A549 (cell line): ENCODE data around the gene NOSTRIN. TPM values are rescaled to one million over a fixed set of nuclear protein-coding genes. Genes with fewer than 3 reads are reported as not detected.
"Not testable (repeated sequence)": the region's sequence is repeated elsewhere in the genome, so short reads cannot be mapped to it uniquely, and the experiment has no call there.

Experiments
- ATAC-seq, 2 experiments: fragments of 200-7000 bp in 1 of 2; fragments of >200 bp in 1 of 2; cut with Nextera tagmentation in 1 of 2; cut with Tn5 transposase in 1 of 2; 3 replicates each; pipeline versions ENCODE4 v1.8.0 to v1.9.1; 2018 to 2020; ENCODE audit warnings: mild to moderate bottlenecking in 1 of 2, moderate library complexity in 1 of 2
- CTCF ChIA-PET: fragments of 300-600 bp; sonication (Branson Sonifier 250); formaldehyde crosslinking; extraction: SDS; loops from one replicate; lab custom pipeline; 2021; ENCODE audit warnings: antibody characterized with exemption, inconsistent platforms; lab: Yijun Ruan, JAX
- POLR2A ChIA-PET: fragments of 350-600 bp; formaldehyde crosslinking; extraction: SDS; loops from one replicate; lab custom pipeline; 2021; ENCODE audit warnings: antibody characterized with exemption, inconsistent platforms; lab: Yijun Ruan, JAX
- DNase-seq, 2 experiments: peaks; one replicate each; pipeline versions ENCODE4 v3.0.0 to v3.0.0-alpha.2; 2011 to 2016; ENCODE audit warnings: low read depth in 1 of 2, low spot score in 1 of 2
- FAIRE-seq: peaks from 2 replicates; lab custom pipeline; 2011; peaks lifted over from hg19 to GRCh38; lab: Jason Lieb, UNC
- H3K27ac ChIP-seq, 2 experiments: fragments of >200 bp; sonication (Bioruptor Twin); formaldehyde crosslinking; 3 replicates each; pipeline ENCODE4 v1.5.1; 2016 to 2017
- H3K4me1 ChIP-seq: fragments of >200 bp; sonication (Bioruptor Twin); formaldehyde crosslinking; 3 replicates; pipeline ENCODE4 v1.6.1; 2016
- H3K4me2 ChIP-seq: fragments of >200 bp; sonication (Bioruptor Twin); formaldehyde crosslinking; 3 replicates; pipeline ENCODE4 v1.6.1; 2016
- H3K4me3 ChIP-seq: fragments of >200 bp; sonication (Bioruptor Twin); formaldehyde crosslinking; 3 replicates; pipeline ENCODE4 v1.5.1; 2016
- H3K9me3 ChIP-seq: fragments of >200 bp; sonication (Bioruptor Twin); formaldehyde crosslinking; 3 replicates; pipeline ENCODE4 v1.6.1; 2016
- BHLHE40 ChIP-seq: IDR thresholded peaks from 2 replicates; pipeline ENCODE4 v1.6.1; 2012; ENCODE audit warnings: low read depth, low read length, inconsistent platforms
- CBX2 ChIP-seq: fragments of 200-600 bp; sonication (generic); IDR thresholded peaks from 2 replicates; pipeline ENCODE4 v1.6.1; 2016; ENCODE audit warnings: low read depth, mild to moderate bottlenecking, borderline replicate concordance
- EHMT2 ChIP-seq: fragments of 200-600 bp; sonication (generic); IDR thresholded peaks from 2 replicates; pipeline ENCODE4 v1.6.1; 2016; ENCODE audit warnings: antibody characterized with exemption, low read depth, mild to moderate bottlenecking, moderate library complexity
- FOSB ChIP-seq: fragments of 250-450 bp; sonication (Bioruptor Pico); IDR thresholded peaks from 2 replicates; pipeline ENCODE4 v1.5.0; 2020; ENCODE audit warnings: mild to moderate bottlenecking, moderate library complexity
- HDAC2 ChIP-seq: fragments of 200-600 bp; sonication (generic); IDR thresholded peaks from 2 replicates; pipeline ENCODE4 v1.6.1; 2016
- HOXA7 ChIP-seq: fragments of 250-450 bp; sonication (Bioruptor Pico); IDR thresholded peaks from 2 replicates; pipeline ENCODE4 v1.5.0; 2020; ENCODE audit warnings: mild to moderate bottlenecking, moderate library complexity
- HOXB5 ChIP-seq: fragments of 250-450 bp; sonication (Bioruptor Pico); IDR thresholded peaks from 2 replicates; pipeline ENCODE4 v1.5.0; 2020; ENCODE audit warnings: mild to moderate bottlenecking, moderate library complexity
- JUN ChIP-seq, 2 experiments: fragments of >200 bp; sonication (Bioruptor Twin); formaldehyde crosslinking; IDR thresholded peaks; 2 replicates in 1 of 2; 3 replicates in 1 of 2; pipeline ENCODE4 v1.6.1; 2016 to 2017
- NFE2L2 ChIP-seq: fragments of 150-350 bp; conservative IDR thresholded peaks from 2 replicates; pipeline ENCODE4 v1.6.1; 2014; ENCODE audit warnings: low read length
- PHF8 ChIP-seq: fragments of 200-600 bp; sonication (generic); IDR thresholded peaks from 2 replicates; pipeline ENCODE4 v1.6.1; 2016; ENCODE audit warnings: low read depth, mild to moderate bottlenecking, antibody characterized with exemption, moderate library complexity, borderline replicate concordance
- POLR2A ChIP-seq: IDR thresholded peaks from 2 replicates; pipeline ENCODE4 v1.6.1; 2012; ENCODE audit warnings: mild to moderate bottlenecking, low read length
- RARB ChIP-seq: fragments of 250-450 bp; sonication (Bioruptor Pico); IDR thresholded peaks from 2 replicates; pipeline ENCODE4 v1.8.0; 2021; ENCODE audit warnings: mild to moderate bottlenecking, moderate library complexity
- SREBF2 ChIP-seq: fragments of 450-650 bp; IDR thresholded peaks from 2 replicates; pipeline ENCODE4 v1.6.1; 2014; ENCODE audit warnings: mild to moderate bottlenecking, moderate library complexity
- TFCP2L1 ChIP-seq: fragments of 250-450 bp; sonication (Bioruptor Pico); IDR thresholded peaks from 2 replicates; pipeline ENCODE4 v1.5.0; 2021; ENCODE audit warnings: mild to moderate bottlenecking
- WGBS: methylation state at CpG from one replicate; pipeline ENCODE4 v1.1.6; 2017; ENCODE audit errors: missing lambda C conversion rate; 5-methylcytosine and 5-hydroxymethylcytosine counted together
- polyA plus RNA-seq, 4 experiments: library from polyadenylated mRNA; depleted of rRNA in 3 of 4; stranded (reverse); fragments of >200 nt; fragmentation: RNase III in 1 of 4; extraction: RNeasy Plus Mini Kit Qiagen cat#74134 plus additional on column Dnase treatment in 1 of 4; gene quantifications; 2 replicates in 3 of 4; 3 replicates in 1 of 4; pipeline ENCODE4 v1.2.3, GENCODE V29; 2011 to 2017
- TF ChIP-seq, protein P1 (sequence below): fragments of 250-450 bp; sonication (Bioruptor Pico); IDR thresholded peaks from 2 replicates; pipeline ENCODE4 v1.5.0; 2021; ENCODE audit warnings: mild to moderate bottlenecking, moderate library complexity, borderline replicate concordance
- TF ChIP-seq, protein P2 (sequence below): fragments of 250-450 bp; sonication (Bioruptor Pico); IDR thresholded peaks from 2 replicates; pipeline ENCODE4 v1.5.0; 2020; ENCODE audit warnings: low read depth, mild to moderate bottlenecking, moderate library complexity
- TF ChIP-seq, protein P3 (sequence below): IDR thresholded peaks from 2 replicates; pipeline ENCODE4 v1.6.1; 2012

NOSTRIN gene
- polyA plus RNA-seq, 2 of the 4 experiments (the other 2 are of a cell fraction): 2.5 to 11.7 TPM

DNA sequence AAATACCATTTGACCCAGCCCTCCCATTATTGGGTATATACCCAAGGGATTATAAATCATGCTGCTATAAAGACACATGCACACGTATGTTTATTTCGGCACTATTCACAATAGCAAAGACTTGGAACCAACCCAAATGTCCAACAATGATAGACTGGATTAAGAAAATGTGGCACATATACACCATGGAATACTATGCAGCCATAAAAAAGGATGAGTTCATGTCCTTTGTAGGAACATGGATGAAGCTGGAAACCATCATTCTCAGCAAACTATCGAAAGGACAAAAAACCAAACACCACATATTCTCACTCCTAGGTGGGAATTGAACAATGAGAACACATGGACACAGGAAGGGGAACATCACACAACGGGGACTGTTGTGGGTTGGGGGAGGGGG, 68.4 kb downstream of the NOSTRIN start:
- ATAC-seq, H3K4me3 ChIP-seq, H3K4me1 ChIP-seq, POLR2A ChIA-PET, H3K9me3 ChIP-seq, DNase-seq, CTCF ChIA-PET, H3K27ac ChIP-seq, FAIRE-seq, H3K4me2 ChIP-seq: not testable (repeated sequence)
- WGBS: 79% methylated on average over 4 of the region's 4 CpGs

DNA sequence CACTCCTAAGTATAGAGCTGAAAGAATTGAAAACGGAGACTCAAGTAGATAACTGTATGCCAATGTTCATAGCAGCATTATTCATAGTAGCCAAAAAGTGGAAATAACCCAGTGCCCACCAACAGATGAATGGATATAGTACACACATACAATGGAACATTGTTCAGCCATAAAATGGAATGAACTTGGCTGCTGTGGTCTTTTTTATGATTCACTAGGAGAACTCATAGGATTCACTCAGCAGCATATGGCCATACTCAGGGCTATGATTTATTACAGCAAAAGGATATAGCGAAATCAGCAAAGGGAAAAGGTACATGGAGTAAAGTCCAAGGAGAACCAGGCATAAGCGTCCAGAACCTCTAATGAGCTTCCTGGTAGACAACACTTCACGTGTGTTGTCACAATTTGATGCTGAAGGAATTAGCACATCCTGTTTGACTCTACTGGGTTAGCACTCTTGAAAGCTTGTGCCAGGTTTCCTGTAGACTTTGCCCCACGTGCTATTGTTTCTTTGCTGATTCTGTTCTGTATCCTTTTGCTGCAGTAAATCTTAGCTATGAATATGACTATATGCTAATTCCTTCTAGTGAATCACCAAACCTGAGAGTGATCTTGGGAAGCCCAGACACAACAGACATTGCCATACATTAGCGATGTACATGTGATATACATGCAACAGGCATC, 72.1 kb downstream of the NOSTRIN start:
- no peak overlapping the region for H3K27ac ChIP-seq
- ATAC-seq: no peak
- no peak for TF ChIP-seq HDAC2
- TF ChIP-seq, protein P1, sequence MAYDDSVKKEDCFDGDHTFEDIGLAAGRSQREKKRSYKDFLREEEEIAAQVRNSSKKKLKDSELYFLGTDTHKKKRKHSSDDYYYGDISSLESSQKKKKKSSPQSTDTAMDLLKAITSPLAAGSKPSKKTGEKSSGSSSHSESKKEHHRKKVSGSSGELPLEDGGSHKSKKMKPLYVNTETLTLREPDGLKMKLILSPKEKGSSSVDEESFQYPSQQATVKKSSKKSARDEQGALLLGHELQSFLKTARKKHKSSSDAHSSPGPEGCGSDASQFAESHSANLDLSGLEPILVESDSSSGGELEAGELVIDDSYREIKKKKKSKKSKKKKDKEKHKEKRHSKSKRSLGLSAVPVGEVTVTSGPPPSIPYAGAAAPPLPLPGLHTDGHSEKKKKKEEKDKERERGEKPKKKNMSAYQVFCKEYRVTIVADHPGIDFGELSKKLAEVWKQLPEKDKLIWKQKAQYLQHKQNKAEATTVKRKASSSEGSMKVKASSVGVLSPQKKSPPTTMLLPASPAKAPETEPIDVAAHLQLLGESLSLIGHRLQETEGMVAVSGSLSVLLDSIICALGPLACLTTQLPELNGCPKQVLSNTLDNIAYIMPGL (CRISPR knock-in tag): no peak
- TF ChIP-seq HOXA7 (CRISPR knock-in tag): no peak
- TF ChIP-seq FOSB (CRISPR knock-in tag): no peak
- TF ChIP-seq, all 56 proteins: peak for 0
- FAIRE-seq (no peak), DNase-seq (no peak)
- Histone ChIP-seq H3K4me1 (no peaks in the 10 kb centered on the region), H3K9me3 (no peaks in the 10 kb centered on the region), H3K4me2 (no peak overlapping the region), H3K4me3 (no peak overlapping the region)
- POLR2A ChIA-PET: no interaction called here
- CTCF ChIA-PET: no interaction called here
- WGBS: 95% methylated on average over 6 of the region's 6 CpGs

DNA sequence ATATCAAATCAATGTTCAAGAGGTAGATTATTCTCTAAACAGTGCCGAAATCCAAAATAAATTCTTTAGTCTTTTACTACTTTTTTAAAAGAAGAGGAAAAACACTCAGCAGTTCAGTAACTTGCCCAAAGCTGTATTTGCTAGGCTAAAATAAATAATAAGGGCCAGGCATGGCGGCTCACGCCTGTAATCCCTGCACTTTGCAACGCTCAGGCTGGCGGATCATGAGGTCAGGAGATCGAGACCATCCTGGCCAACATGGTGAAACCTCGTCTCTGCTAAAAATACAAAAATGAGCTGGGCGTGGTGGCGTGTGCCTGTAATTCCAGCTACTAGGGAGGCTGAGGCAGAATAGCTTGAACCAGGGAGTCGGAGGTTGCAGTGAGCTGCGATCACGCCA, 79.7 kb downstream of the NOSTRIN start:
- DNase-seq, H3K4me3 ChIP-seq, ATAC-seq, H3K27ac ChIP-seq, FAIRE-seq, CTCF ChIA-PET, H3K4me2 ChIP-seq, POLR2A ChIA-PET, H3K9me3 ChIP-seq, H3K4me1 ChIP-seq: not testable (repeated sequence)
- 95% methylated on average over 12 of the region's 12 CpGs for WGBS

DNA sequence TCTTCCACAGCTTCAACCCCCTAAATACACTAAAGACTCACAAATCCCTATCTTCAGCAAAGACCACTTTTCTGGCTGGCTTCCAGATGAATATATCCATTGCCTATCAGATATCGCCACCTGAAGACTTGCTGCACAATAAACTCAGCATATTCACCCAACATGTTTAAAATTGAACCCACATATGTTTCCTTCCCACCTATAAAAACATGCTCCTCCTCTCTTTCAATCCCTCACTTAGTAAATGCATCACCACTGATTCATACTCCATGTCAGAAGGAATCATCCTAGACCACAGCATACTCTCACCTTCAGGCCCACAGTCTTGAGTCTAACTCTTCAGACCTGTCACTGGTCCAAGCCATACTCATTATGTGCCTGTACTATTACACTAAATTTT, 82.5 kb downstream of the NOSTRIN start:
- CTCF ChIA-PET: interaction anchor here (1.2 kb wide), 1 partner anchor 539 kb away, joined by 3 read pairs; no protein-coding TSS in a partner anchor
- WGBS: 100% methylated on average over 1 of the region's 1 CpG
- POLR2A ChIA-PET: no interaction called here
- FAIRE-seq (no peak), DNase-seq (no peak), ATAC-seq (no peak)
- no peak overlapping the region for H3K4me2 ChIP-seq
- no peak overlapping the region for H3K4me3 ChIP-seq
- H3K27ac ChIP-seq: no peak overlapping the region
- peaks cover 8% of the 10 kb centered on the region; the same call in 2 of the 3 replicates for H3K4me1 ChIP-seq
- H3K9me3 ChIP-seq: no peaks in the 10 kb centered on the region
- TF ChIP-seq BHLHE40 (no peak), NFE2L2 (no peak), RARB (CRISPR knock-in tag) (no peak), SREBF2 (no peak), EHMT2 (no peak), CBX2 (no peak), FOSB (CRISPR knock-in tag) (no peak), HOXB5 (no peak), TFCP2L1 (CRISPR knock-in tag) (no peak), PHF8 (no peak), JUN (IDR thresholded peaks at IDR 0.05) (no peak), POLR2A (no peak)
- TF ChIP-seq, protein P2, sequence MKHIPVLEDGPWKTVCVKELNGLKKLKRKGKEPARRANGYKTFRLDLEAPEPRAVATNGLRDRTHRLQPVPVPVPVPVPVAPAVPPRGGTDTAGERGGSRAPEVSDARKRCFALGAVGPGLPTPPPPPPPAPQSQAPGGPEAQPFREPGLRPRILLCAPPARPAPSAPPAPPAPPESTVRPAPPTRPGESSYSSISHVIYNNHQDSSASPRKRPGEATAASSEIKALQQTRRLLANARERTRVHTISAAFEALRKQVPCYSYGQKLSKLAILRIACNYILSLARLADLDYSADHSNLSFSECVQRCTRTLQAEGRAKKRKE (CRISPR knock-in tag): no peak
- TF ChIP-seq, protein P3, sequence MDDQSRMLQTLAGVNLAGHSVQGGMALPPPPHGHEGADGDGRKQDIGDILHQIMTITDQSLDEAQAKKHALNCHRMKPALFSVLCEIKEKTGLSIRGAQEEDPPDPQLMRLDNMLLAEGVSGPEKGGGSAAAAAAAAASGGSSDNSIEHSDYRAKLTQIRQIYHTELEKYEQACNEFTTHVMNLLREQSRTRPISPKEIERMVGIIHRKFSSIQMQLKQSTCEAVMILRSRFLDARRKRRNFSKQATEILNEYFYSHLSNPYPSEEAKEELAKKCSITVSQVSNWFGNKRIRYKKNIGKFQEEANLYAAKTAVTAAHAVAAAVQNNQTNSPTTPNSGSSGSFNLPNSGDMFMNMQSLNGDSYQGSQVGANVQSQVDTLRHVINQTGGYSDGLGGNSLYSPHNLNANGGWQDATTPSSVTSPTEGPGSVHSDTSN: no peak
